GM08714 (cell line): Measurements from ENCODE around the gene CDYL.

Source experiments
- H3K4me3 ChIP-seq: fragments of 200-500 bp; sonication (Bioruptor generic); 2 replicates; pipeline ENCODE4 v1.5.1; 2014; ENCODE audit warnings: mild to moderate bottlenecking, low read length, inconsistent platforms
- ZNF274 ChIP-seq: IDR thresholded peaks from 2 replicates; pipeline ENCODE4 v1.6.1; 2012; ENCODE audit warnings: mild to moderate bottlenecking, low read depth, low read length

The CDYL gene

GRCh38 chr6:4920914-4921410 lies 144.8 kb downstream of the CDYL start:
- H3K4me3 ChIP-seq, result no peak overlapping the region
- TF ChIP-seq ZNF274, result no peak

DNA sequence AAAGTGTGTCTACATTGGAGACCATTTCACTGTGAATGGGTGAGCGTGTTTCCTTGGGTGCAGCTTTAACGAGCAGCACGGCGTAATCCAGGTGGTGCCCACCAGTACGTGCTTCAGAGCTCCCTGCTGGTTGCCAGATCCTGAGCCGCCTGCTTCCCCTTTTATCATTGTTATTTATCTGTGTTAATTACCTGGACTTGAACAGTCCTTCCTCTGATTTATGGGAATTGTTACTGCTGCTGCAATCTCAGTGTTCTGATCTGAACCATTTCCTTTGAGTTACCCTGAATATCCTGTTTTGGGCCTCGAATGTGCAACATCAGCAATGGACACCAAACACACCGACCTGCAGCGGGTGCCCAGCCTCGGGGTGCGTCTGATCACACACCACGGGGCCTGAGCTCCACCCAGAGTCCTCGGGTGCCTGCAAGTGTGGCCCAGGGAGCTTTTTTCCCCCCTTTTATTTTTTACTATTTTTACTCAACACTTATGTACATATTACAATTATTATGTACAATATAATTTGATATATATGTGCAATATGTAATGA lies 146.4 kb downstream of the CDYL start:
- TF ChIP-seq ZNF274, result no peak
- H3K4me3 ChIP-seq, result no peak overlapping the region

DNA sequence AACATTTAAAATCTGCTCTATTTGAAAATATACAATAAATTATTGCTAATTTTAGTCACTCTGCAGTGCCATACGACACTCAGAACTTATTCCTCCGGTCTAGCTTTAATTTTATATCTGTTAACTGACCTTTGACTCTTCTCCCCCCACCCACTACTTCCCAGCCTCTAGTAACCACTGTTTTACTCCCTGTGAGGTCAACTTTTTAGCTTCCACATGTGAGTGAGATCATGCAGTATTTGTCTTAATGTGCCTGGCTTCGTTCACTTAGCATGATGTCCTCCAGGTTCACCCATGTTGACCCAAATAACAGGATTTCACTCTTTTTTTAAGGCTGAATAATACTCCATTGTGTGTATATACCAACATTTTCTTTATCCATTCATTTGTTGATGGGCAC lies 146.9 kb downstream of the CDYL start:
- TF ChIP-seq ZNF274, result no peak
- H3K4me3 ChIP-seq, result no peak overlapping the region

- no peak overlapping the region for H3K4me3 ChIP-seq
- TF ChIP-seq ZNF274, result no peak
Observed at GRCh38 chr6:4924661-4925271, 148.6 kb downstream of the CDYL start.

- H3K4me3 ChIP-seq, result no peak overlapping the region
- no peak for TF ChIP-seq ZNF274
Observed at GRCh38 chr6:4925580-4925979, 149.4 kb downstream of the CDYL start.

GRCh38 chr6:4928426-4928825 lies 152.2 kb downstream of the CDYL start:
- no peak for TF ChIP-seq ZNF274
- H3K4me3 ChIP-seq, result no peak overlapping the region

DNA sequence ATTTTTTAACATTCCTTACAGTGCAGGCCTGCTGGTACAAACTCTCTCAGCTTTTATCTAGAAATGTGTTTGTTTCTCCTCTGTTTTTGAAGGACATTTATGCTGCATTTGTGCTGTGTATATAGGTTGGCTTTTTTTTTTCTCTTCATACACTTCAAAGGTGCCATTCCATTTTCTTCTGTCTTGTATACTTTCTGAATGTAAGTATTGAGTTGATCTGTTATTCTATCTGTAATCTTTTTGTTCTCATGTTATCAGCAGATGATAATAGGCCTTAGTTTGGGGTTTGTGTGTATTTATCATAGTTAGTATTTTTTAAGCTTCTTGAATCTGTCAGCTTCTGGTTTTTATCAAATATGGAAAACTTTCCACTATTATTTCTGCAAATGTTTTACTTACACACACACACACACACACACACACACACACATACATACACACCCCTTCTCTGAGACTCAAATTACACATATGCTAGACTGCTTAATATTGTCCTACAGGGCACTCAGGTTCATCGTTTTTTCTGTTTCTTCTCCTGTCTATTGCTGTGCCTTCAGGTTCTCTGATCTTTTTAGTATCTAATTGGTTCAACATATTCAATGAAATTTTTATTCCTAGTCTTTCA lies 153.0 kb downstream of the CDYL start:
- no peak overlapping the region for H3K4me3 ChIP-seq
- no peak for TF ChIP-seq ZNF274

DNA sequence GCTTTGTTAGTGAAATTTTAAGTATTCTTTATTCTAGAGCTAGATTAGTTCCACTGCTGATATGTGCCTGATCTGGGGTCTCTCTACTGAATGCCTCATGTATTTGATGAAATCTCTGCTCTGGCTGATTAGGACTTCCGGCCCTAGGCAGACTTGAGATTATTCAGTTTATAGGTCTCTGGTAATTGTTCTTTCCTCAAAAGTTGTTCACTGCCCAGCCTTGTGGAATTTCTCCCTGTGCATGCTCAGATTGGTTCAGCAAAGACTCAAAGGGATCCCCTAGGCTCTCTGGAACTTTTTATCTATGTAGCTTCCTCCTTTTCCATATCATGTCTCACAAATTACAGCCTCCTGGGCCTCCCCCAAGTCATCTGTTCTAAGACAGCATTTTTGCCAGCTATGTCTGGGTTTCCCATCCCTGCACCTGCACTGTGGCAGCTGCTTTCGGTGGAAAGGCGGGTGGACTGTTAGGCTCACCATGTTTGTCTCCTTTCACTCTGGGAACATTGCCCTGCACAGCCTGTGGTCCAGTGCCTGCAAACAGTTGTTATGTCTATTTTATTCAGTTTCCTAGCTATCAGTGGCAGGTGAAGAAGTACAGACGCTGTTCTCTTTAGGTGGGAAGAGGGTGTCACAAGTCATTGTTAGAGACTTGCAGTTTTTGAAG lies 154.0 kb downstream of the CDYL start:
- TF ChIP-seq ZNF274, result no peak
- H3K4me3 ChIP-seq, result no peak overlapping the region

- TF ChIP-seq ZNF274, result no peak
Observed at GRCh38 chr6:4931530-4932227, 155.5 kb downstream of the CDYL start.

DNA sequence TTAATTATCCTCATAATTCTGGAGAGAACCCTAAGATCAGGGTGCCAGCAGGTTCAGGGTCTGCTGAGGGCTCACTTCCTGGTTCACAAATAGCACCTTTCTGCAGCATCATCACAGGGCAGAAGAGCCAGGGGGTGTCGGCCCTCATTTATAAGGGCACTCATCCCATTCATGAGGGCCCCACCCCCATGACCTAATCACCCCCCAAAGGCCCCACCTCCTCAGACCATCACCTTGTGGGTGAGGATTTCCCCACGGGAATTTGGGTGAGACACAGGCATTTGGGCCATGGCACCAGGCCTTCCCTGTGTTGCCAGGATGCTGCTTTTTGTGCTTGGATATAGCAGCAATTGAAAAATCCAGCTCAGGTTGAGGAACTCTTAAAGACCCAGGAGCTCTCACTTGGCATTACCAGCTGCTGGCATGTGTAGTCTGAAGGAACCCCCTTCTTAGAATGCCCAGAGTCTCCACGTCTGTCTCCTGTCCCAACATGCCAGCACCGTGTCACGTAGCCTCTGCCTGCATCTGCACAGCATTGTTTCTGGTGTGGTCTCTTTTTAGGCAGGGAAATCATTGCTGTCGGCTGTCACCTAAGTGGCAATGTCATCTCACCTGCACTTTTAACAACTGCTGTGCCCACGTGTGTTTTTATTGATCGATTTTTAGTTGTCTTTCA lies 156.2 kb downstream of the CDYL start:
- no peak for TF ChIP-seq ZNF274
- H3K4me3 ChIP-seq, result no peak overlapping the region

More at GRCh38 chr6:4931530-4932227, 155.5 kb downstream of the CDYL start:
- H3K4me3 ChIP-seq, result no peak overlapping the region

DNA sequence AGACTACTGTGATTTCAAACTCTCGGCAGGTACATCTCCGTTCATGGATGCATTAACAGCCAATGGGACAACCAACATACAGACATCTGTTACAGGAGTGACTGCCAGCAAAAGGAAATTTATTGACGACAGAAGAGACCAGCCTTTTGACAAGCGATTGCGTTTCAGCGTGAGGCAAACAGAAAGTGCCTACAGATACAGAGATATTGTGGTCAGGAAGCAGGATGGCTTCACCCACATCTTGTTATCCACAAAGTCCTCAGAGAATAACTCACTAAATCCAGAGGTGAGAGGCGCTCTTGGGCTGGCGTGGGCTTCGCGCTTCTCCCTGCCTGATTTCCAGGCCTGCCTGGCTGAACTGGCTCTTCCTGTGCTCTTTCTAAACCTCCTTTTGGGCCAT lies 159.3 kb downstream of the CDYL start:
- TF ChIP-seq ZNF274, result no peak
- no peak overlapping the region; the same call in 1 of the 2 replicates for H3K4me3 ChIP-seq

GRCh38 chr6:4935975-4936680 lies 159.9 kb downstream of the CDYL start:
- no peak overlapping the region; the same call in 1 of the 2 replicates for H3K4me3 ChIP-seq
- TF ChIP-seq ZNF274, result no peak

DNA sequence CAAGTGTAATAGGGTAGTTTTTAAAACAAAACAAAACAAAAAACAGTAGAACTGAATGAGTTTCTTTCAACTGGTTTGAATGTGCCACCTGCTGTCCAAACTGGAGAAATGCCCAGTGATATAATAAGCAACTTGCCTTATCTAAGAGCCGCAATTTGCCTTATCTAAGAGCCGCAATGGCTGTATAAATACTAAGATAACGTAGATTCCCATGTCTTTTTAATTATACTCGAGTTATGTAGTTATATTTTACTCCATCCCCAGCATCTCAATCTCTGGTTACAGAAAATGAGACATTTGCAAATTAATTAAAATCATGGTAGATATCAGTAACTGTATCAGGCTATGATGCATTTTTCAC lies 160.5 kb downstream of the CDYL start:
- no peak overlapping the region for H3K4me3 ChIP-seq
- TF ChIP-seq ZNF274, result no peak

DNA sequence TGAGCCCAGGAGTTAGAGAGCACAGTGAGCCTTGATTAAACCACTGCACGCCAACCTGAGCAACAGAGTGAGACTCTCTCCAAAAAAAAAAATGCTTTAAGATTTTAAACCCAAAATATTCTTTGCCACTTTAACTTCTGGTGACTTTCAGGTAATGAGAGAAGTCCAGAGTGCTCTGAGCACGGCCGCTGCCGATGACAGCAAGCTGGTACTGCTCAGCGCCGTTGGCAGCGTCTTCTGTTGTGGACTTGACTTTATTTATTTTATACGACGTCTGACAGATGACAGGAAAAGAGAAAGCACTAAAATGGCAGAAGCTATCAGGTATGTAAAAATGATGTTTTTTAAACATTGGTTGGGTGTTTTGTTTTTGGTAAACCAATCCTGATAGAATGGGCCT lies 161.2 kb downstream of the CDYL start:
- H3K4me3 ChIP-seq, result no peak overlapping the region
- TF ChIP-seq ZNF274, result no peak
